ENCODE measurements around the gene KCNG3. TPM values are rescaled to one million over a fixed set of nuclear protein-coding genes. Genes with fewer than 3 reads are reported as not detected.

The KCNG3 gene
- total and polyA plus RNA-seq, 7 donors, result 0.23 to 1.8 (median 0.72) TPM; not detected in 1

DNA sequence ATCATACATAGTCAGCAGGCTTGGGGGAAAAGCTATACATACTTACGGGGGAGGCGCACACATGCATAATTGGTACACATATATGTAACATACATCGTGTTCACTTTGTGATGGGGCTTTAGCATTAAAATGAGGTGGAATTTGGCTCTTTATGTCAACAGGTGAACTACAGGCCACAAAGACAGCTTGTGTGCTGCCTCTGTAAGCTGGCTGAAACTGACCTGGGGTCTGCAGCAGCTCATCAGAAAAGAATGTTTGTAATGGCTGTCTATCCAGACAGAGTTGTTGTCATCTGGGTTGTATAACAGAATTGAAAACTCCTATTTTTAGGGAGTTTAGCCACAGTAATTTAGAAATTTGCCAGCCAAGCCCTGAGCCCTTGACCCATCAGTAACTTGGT, 4.7 kb upstream of the KCNG3 start:
- intact Hi-C loops (cut with DNase I), result loop anchor here (5.0 to 10.0 kb wide), 2 partner anchors 69 to 296 kb away; partner anchors contain the start of genes HAAO and MTA3
- Histone ChIP-seq H3K27me3 (peaks cover 3 to 29% (median 3%) of the 10 kb centered on the region in 3 donors), H3K4me3 (no peak overlapping the region), H3K9me3 (no peaks in the 10 kb centered on the region), H3K4me1 (peaks cover 0 to 17% (median 14%) of the 10 kb centered on the region in 4 donors), H3K36me3 (no peaks in the 10 kb centered on the region), H3K27ac (no peak overlapping the region)
- TF ChIP-seq, protein P1, sequence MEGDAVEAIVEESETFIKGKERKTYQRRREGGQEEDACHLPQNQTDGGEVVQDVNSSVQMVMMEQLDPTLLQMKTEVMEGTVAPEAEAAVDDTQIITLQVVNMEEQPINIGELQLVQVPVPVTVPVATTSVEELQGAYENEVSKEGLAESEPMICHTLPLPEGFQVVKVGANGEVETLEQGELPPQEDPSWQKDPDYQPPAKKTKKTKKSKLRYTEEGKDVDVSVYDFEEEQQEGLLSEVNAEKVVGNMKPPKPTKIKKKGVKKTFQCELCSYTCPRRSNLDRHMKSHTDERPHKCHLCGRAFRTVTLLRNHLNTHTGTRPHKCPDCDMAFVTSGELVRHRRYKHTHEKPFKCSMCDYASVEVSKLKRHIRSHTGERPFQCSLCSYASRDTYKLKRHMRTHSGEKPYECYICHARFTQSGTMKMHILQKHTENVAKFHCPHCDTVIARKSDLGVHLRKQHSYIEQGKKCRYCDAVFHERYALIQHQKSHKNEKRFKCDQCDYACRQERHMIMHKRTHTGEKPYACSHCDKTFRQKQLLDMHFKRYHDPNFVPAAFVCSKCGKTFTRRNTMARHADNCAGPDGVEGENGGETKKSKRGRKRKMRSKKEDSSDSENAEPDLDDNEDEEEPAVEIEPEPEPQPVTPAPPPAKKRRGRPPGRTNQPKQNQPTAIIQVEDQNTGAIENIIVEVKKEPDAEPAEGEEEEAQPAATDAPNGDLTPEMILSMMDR (IDR thresholded peaks at IDR 0.05), result no peak
- no peak for TF ChIP-seq POLR2A (IDR thresholded peaks at IDR 0.05)
- no peak for TF ChIP-seq EP300 (IDR thresholded peaks at IDR 0.05)
- TF ChIP-seq POLR2AphosphoS5 (IDR thresholded peaks at IDR 0.05), result no peak
- WGBS, 2 donors, result 95% methylated on average over 3 of the region's 3 CpGs
- no peak for DNase-seq

DNA sequence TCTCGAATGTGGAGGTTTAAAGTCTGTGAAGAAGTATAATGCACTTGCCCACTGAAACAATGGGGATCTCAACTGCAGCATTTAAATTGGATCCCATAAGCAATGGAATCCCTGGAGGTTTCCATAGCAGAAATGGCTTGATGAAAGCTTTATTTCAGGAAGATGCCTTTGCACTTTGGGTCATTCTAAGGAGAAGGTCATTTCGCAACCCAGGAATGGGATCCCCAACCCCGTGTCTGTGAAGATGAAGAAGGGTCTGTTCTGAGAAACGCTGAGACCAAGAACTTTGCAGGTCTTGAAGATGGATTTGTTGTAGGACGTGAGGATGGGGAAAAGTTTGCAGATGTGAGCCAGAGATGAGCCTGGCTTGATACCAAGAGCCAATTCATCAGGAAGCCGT, 1.8 kb upstream of the KCNG3 start:
- TF ChIP-seq EP300 (IDR thresholded peaks at IDR 0.05) (no peak), POLR2A (IDR thresholded peaks at IDR 0.05) (no peak), POLR2AphosphoS5 (IDR thresholded peaks at IDR 0.05) (no peak)
- intact Hi-C loops (cut with DNase I), result loop anchor here (5.0 to 10.0 kb wide), 2 partner anchors 72 to 299 kb away; partner anchors contain the start of genes HAAO and MTA3
- Histone ChIP-seq H3K36me3 (no peaks in the 10 kb centered on the region), H3K9me3 (no peaks in the 10 kb centered on the region), H3K4me3 (no peak overlapping the region), H3K4me1 (peaks cover 0 to 25% (median 22%) of the 10 kb centered on the region in 4 donors), H3K27me3 (peaks cover 13 to 53% (median 16%) of the 10 kb centered on the region in 3 donors), H3K27ac (no peak overlapping the region)
- DNase-seq, result no peak
- WGBS, 2 donors, result 51 to 60% methylated on average over 6 of the region's 6 CpGs

DNA sequence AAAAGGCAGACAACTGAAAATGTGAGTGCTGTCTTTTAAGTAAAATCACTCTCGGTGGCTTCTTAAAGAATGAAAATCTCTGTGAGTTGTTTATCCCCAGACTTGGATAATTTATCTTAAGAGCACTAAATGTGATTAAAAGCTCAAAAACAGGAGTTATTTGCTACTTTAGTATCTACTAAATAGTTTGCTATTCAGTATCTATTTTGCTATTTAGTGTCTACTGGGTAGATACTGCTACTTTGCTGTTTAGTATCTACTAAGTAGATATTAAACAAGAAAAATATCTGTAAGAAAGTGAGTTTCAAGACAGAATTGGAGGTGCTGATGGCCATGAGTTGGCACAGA, 1.4 kb upstream of the KCNG3 start:
- TF ChIP-seq EP300 (IDR thresholded peaks at IDR 0.05) (no peak), POLR2A (IDR thresholded peaks at IDR 0.05) (no peak), POLR2AphosphoS5 (IDR thresholded peaks at IDR 0.05) (no peak)
- TF ChIP-seq, protein P1 (IDR thresholded peaks at IDR 0.05), result no peak
- H3K27me3 ChIP-seq, result peaks cover 13 to 53% (median 16%) of the 10 kb centered on the region in 3 donors
- no peak for DNase-seq
- H3K4me1 ChIP-seq, result peaks cover 0 to 25% (median 22%) of the 10 kb centered on the region in 4 donors
- peak overlapping the region in 2 of 4 donors; percentile 58 to 59 for H3K4me3 ChIP-seq
- H3K36me3 ChIP-seq, result no peaks in the 10 kb centered on the region
- intact Hi-C loops (cut with DNase I), result loop anchor here (5.0 to 10.0 kb wide), 2 partner anchors 72 to 300 kb away; partner anchors contain the start of genes HAAO and MTA3
- no peaks in the 10 kb centered on the region for H3K9me3 ChIP-seq
- H3K27ac ChIP-seq, result no peak overlapping the region
- WGBS, 2 donors, result 0 to 1% methylated on average over 1 of the region's 1 CpG

DNA sequence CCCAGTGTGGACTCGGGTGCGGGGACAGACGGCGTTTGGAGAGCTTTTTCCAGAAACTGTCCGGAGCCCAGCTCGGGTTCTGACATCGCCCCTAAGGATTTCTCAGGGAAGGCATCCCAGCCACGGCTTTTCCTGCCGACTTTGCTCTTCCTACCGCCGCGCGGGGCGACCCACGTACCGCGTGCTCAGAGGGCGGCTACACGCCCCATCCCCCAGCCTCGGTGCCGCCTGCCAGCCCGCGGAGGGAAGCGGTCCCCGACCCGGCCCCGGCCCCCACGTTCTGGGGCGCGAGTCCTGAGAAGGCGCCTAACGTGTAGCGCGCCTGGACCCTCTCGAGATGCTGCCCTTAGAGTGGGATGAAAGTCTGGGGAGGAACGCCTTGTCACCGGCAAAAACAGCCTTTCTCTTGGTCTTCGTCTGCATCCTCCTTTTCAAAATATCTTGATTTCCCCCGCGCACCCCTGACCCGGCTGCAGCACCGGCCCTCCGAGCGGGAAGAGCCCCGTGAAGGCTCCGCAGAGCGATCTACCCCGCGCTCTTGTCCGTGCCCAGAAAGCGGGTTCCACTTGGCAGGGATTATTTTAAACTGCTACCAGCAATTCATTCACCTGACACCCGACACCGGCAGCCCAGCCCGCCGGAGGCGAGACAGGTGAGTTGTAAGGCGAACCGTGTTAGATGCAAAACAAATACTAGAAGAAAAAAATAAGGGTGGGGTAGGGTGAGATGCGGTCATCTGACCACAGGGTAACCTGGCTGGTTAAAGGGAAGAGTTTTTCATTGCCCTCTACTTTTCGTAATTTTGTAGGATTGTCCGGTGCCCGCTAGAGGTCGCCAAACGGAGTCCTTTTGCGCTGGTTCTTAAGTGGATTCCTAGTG, 812 bp upstream of the KCNG3 start:
- TF ChIP-seq, protein P1 (IDR thresholded peaks at IDR 0.05), result peak; percentile 49 to 85 (median 74)
- TF ChIP-seq POLR2A (IDR thresholded peaks at IDR 0.05) (no peak), EP300 (IDR thresholded peaks at IDR 0.05) (no peak)
- H3K36me3 ChIP-seq, result no peaks in the 10 kb centered on the region
- H3K4me1 ChIP-seq, result peaks cover 0 to 25% (median 22%) of the 10 kb centered on the region in 4 donors
- 1% methylated on average over 65 of the region's 65 CpGs for WGBS, 2 donors
- no peaks in the 10 kb centered on the region for H3K9me3 ChIP-seq
- H3K27me3 ChIP-seq, result peaks cover 13 to 53% (median 16%) of the 10 kb centered on the region in 3 donors
- H3K27ac ChIP-seq, result peak overlapping the region in 2 of 4 donors; percentile 10 to 51
- peak overlapping the region; percentile 26 to 59 (median 54) for H3K4me3 ChIP-seq
- intact Hi-C loops (cut with DNase I), result loop anchor here (5.0 to 10.0 kb wide), 3 partner anchors 73 to 300 kb away; partner anchors contain the start of genes HAAO and MTA3
- peak; percentile 80 for DNase-seq
